ENCODE results near the gene GRIK2. TPM values are rescaled to one million over a fixed set of nuclear protein-coding genes. Genes with fewer than 3 reads are reported as not detected.

Gene GRIK2
- total and polyA plus RNA-seq, 12 donors: 0.09 to 10.6 (median 1.9) TPM

GRCh38 chr6:101588343-101588742, 194.8 kb downstream of the GRIK2 start:
- Histone ChIP-seq H3K4me3 (no peak overlapping the region), H3K27me3 (no peaks in the 10 kb centered on the region), H3K27ac (no peak overlapping the region), H3K4me1 (replicated peaks in 1 of 2) (no peaks in the 10 kb centered on the region), H3K36me3 (replicated peaks in 1 of 2) (no peaks in the 10 kb centered on the region), H3K9me3 (replicated peaks in 1 of 3) (no peaks in the 10 kb centered on the region)
- no peak for DNase-seq
- intact Hi-C loops (cut with DNase I): no loop called here
- 80 to 88% (median 86%) methylated on average over 3 of the region's 3 CpGs for WGBS, 4 donors
- TF ChIP-seq CTCF (IDR thresholded peaks at IDR 0.05): no peak
- TF ChIP-seq POLR2A (IDR thresholded peaks at IDR 0.05): no peak

DNA sequence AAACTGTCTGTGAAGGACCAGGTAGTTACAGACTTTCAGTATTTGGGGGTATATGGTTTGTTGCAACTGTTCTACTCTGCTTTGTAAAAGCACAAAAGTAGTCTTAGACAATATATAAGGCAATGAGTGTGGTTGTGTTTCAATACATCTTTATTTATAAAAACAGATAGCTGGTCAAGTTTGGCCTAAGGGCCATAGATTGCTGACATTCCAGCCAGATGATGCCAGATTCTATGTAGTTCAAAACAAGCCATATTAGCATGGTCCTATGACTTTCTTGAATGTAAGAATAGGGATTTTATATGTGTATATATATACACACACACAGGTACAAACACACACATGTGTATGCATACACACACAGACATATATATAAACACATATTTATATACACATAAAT, 201.8 kb downstream of the GRIK2 start:
- Histone ChIP-seq H3K4me1 (replicated peaks in 1 of 2) (no peaks in the 10 kb centered on the region), H3K27me3 (no peaks in the 10 kb centered on the region), H3K9me3 (replicated peaks in 1 of 3) (no peaks in the 10 kb centered on the region), H3K27ac (no peak overlapping the region), H3K36me3 (replicated peaks in 1 of 2) (no peaks in the 10 kb centered on the region), H3K4me3 (no peak overlapping the region)
- DNase-seq: no peak
- intact Hi-C loops (cut with DNase I): no loop called here
- TF ChIP-seq CTCF (IDR thresholded peaks at IDR 0.05): no peak
- no peak for TF ChIP-seq POLR2A (IDR thresholded peaks at IDR 0.05)

GRCh38 chr6:101597693-101598092, 204.2 kb downstream of the GRIK2 start:
- Histone ChIP-seq H3K4me1 (replicated peaks in 1 of 2) (no peaks in the 10 kb centered on the region), H3K4me3 (no peak overlapping the region), H3K9me3 (replicated peaks in 1 of 3) (no peaks in the 10 kb centered on the region), H3K27me3 (no peaks in the 10 kb centered on the region), H3K27ac (no peak overlapping the region), H3K36me3 (replicated peaks in 1 of 2) (no peaks in the 10 kb centered on the region)
- intact Hi-C loops (cut with DNase I): no loop called here
- 24 to 43% (median 31%) methylated on average over 4 of the region's 4 CpGs for WGBS, 4 donors
- TF ChIP-seq POLR2A (IDR thresholded peaks at IDR 0.05): no peak
- TF ChIP-seq CTCF (IDR thresholded peaks at IDR 0.05): no peak
- no peak for DNase-seq

GRCh38 chr6:101605426-101605825, 211.9 kb downstream of the GRIK2 start:
- H3K4me3 ChIP-seq: no peak overlapping the region
- 80 to 88% (median 85%) methylated on average over 5 of the region's 5 CpGs for WGBS, 4 donors
- H3K36me3 ChIP-seq (replicated peaks in 1 of 2): no peaks in the 10 kb centered on the region
- H3K4me1 ChIP-seq (replicated peaks in 1 of 2): no peaks in the 10 kb centered on the region
- H3K9me3 ChIP-seq (replicated peaks in 1 of 3): no peaks in the 10 kb centered on the region
- TF ChIP-seq POLR2A (IDR thresholded peaks at IDR 0.05) (no peak), CTCF (IDR thresholded peaks at IDR 0.05) (no peak)
- no peak overlapping the region for H3K27ac ChIP-seq
- intact Hi-C loops (cut with DNase I): no loop called here
- no peaks in the 10 kb centered on the region for H3K27me3 ChIP-seq
- DNase-seq: no peak

Measured in adrenal gland (tissue), 12 donors.